Liver (tissue), 9 donors: ENCODE measurements around the gene NFATC2. TPM values are rescaled to one million over a fixed set of nuclear protein-coding genes. Genes with fewer than 3 reads are reported as not detected.

Experiments
- DNase-seq: peaks from one replicate; pipeline ENCODE4 v3.0.0-alpha.2; 2017; ENCODE audit warnings: low spot score
- H3K27ac ChIP-seq, 2 donors: one replicate each; pipeline ENCODE4 v1.7.0; 2013; ENCODE audit warnings: inconsistent platforms in 2 of 2, low read length in 2 of 2, control low read depth in 1 of 2, low read depth in 1 of 2, mild to moderate bottlenecking in 1 of 2
- H3K27me3 ChIP-seq, 4 donors: one replicate each; pipeline versions ENCODE4 v1.6.1 to v1.7.0; 2013; ENCODE audit warnings: low read length in 3 of 4, inconsistent platforms in 1 of 4, mild to moderate bottlenecking in 1 of 4, moderate library complexity in 1 of 4; ENCODE audit not compliant: control insufficient read depth in 4 of 4, insufficient read depth in 4 of 4
- H3K36me3 ChIP-seq, 4 donors: one replicate each; pipeline versions ENCODE4 v1.6.1 to v1.7.0; 2013; ENCODE audit warnings: low read length in 3 of 4, mild to moderate bottlenecking in 3 of 4, low read depth in 1 of 4, moderate library complexity in 1 of 4; ENCODE audit not compliant: control insufficient read depth in 4 of 4, insufficient read depth in 3 of 4
- H3K4me1 ChIP-seq, 4 donors: one replicate each; pipeline versions ENCODE4 v1.6.1 to v1.7.0; 2013; ENCODE audit warnings: low read length in 3 of 4, mild to moderate bottlenecking in 3 of 4, moderate library complexity in 1 of 4; ENCODE audit not compliant: control insufficient read depth in 4 of 4, insufficient read depth in 4 of 4
- H3K4me3 ChIP-seq, 3 donors: one replicate each; pipeline versions ENCODE4 v1.6.1 to v1.7.0; 2013; ENCODE audit warnings: low read length in 3 of 3, control low read depth in 1 of 3, low read depth in 1 of 3, mild to moderate bottlenecking in 1 of 3
- H3K9ac ChIP-seq, 2 donors: one replicate each; pipeline ENCODE4 v1.7.0; 2013; ENCODE audit warnings: low read length in 2 of 2, mild to moderate bottlenecking in 2 of 2, moderate library complexity in 2 of 2, control low read depth in 1 of 2, low read depth in 1 of 2
- H3K9me3 ChIP-seq, 4 donors: one replicate each; pipeline versions ENCODE4 v1.6.1 to v1.7.0; 2013; ENCODE audit warnings: low read length in 3 of 4; ENCODE audit not compliant: control insufficient read depth in 4 of 4
- ATF3 ChIP-seq: IDR thresholded peaks from 2 replicates; pipeline ENCODE4 v1.6.1; 2016; ENCODE audit warnings: antibody characterized with exemption
- CTCF ChIP-seq: fragments of 150-350 bp; IDR thresholded peaks from 2 replicates; pipeline ENCODE4 v1.5.1; 2017; ENCODE audit warnings: improper control_type of control experiment, low read depth, low read length; ENCODE audit not compliant: missing input control
- EGR1 ChIP-seq, 2 donors: IDR thresholded peaks; 2 replicates each; pipeline ENCODE4 v1.6.1; 2016 to 2018; ENCODE audit warnings: antibody characterized with exemption in 2 of 2, low read depth in 2 of 2
- FOXA1 ChIP-seq: IDR thresholded peaks from 2 replicates; pipeline ENCODE4 v1.6.1; 2016; ENCODE audit warnings: antibody characterized with exemption
- FOXA2 ChIP-seq: IDR thresholded peaks from 2 replicates; pipeline ENCODE4 v1.6.1; 2016; ENCODE audit warnings: antibody characterized with exemption
- GABPA ChIP-seq, 2 donors: IDR thresholded peaks in 1 of 2; conservative IDR thresholded peaks in 1 of 2; 2 replicates each; pipeline ENCODE4 v1.6.1; 2016; ENCODE audit warnings: antibody characterized with exemption in 2 of 2, mild to moderate bottlenecking in 1 of 2, moderate library complexity in 1 of 2
- HNF4A ChIP-seq, 2 donors: conservative IDR thresholded peaks; 2 replicates each; pipeline ENCODE4 v1.6.1; 2016; ENCODE audit warnings: antibody characterized with exemption in 2 of 2, mild to moderate bottlenecking in 2 of 2
- HNF4G ChIP-seq: IDR thresholded peaks from 2 replicates; pipeline ENCODE4 v1.6.1; 2016; ENCODE audit warnings: antibody characterized with exemption
- JUND ChIP-seq, 2 donors: IDR thresholded peaks; 2 replicates each; pipeline ENCODE4 v1.6.1; 2016; ENCODE audit warnings: antibody characterized with exemption in 2 of 2
- RAD21 ChIP-seq, 2 donors: IDR thresholded peaks; 2 replicates each; pipeline ENCODE4 v1.6.1; 2016; ENCODE audit warnings: antibody characterized with exemption in 2 of 2, mild to moderate bottlenecking in 2 of 2
- REST ChIP-seq: IDR thresholded peaks from 2 replicates; pipeline ENCODE4 v1.6.1; 2016; ENCODE audit warnings: antibody characterized with exemption, mild to moderate bottlenecking
- RXRA ChIP-seq, 2 donors: IDR thresholded peaks; 2 replicates each; pipeline ENCODE4 v1.6.1; 2017 to 2018; ENCODE audit warnings: antibody characterized with exemption in 2 of 2, mild to moderate bottlenecking in 1 of 2
- SP1 ChIP-seq: IDR thresholded peaks from 2 replicates; pipeline ENCODE4 v1.6.1; 2018; ENCODE audit warnings: antibody characterized with exemption, mild to moderate bottlenecking
- TAF1 ChIP-seq: conservative IDR thresholded peaks from 2 replicates; pipeline ENCODE4 v1.6.1; 2016; ENCODE audit warnings: antibody characterized with exemption, mild to moderate bottlenecking
- YY1 ChIP-seq: IDR thresholded peaks from 2 replicates; pipeline ENCODE4 v1.6.1; 2016; ENCODE audit warnings: antibody characterized with exemption, mild to moderate bottlenecking
- WGBS: extraction: QIAGEN DNeasy Blood & Tissue Kit; methylation state at CpG from one replicate; pipeline ENCODE4 v1.1.7; 2013; 5-methylcytosine and 5-hydroxymethylcytosine counted together
- polyA plus RNA-seq, 2 donors: library from polyadenylated mRNA; stranded (reverse) in 1 of 2; unstranded in 1 of 2; fragments of 200-250 nt in 1 of 2; fragments of >200 nt in 1 of 2; fragmentation: Nextera tagmentation in 1 of 2; extraction: Ambion mirVana in 1 of 2; gene quantifications; one replicate each; pipeline versions ENCODE4 v1.2.1 to v1.2.3, GENCODE V29; 2013 to 2015
- total RNA-seq, 2 donors: library from RNA; depleted of rRNA; stranded (reverse); fragments of >200 nt; gene quantifications; one replicate each; pipeline ENCODE4 v1.2.3, GENCODE V29; 2014
- TF ChIP-seq, protein P1 (sequence below): IDR thresholded peaks from 2 replicates; pipeline ENCODE4 v1.6.1; 2016; ENCODE audit warnings: antibody characterized with exemption
- TF ChIP-seq, protein P2 (sequence below): IDR thresholded peaks from 2 replicates; pipeline ENCODE4 v1.6.1; 2016; ENCODE audit warnings: antibody characterized with exemption
- donor health status: healthy.
- donor health status: healthy.
- donor health status: healthy.
- donor health status: healthy.
- donor health status: healthy.

Gene NFATC2
- total and polyA plus RNA-seq, 4 donors: 1.2 to 6.7 (median 2.6) TPM

DNA sequence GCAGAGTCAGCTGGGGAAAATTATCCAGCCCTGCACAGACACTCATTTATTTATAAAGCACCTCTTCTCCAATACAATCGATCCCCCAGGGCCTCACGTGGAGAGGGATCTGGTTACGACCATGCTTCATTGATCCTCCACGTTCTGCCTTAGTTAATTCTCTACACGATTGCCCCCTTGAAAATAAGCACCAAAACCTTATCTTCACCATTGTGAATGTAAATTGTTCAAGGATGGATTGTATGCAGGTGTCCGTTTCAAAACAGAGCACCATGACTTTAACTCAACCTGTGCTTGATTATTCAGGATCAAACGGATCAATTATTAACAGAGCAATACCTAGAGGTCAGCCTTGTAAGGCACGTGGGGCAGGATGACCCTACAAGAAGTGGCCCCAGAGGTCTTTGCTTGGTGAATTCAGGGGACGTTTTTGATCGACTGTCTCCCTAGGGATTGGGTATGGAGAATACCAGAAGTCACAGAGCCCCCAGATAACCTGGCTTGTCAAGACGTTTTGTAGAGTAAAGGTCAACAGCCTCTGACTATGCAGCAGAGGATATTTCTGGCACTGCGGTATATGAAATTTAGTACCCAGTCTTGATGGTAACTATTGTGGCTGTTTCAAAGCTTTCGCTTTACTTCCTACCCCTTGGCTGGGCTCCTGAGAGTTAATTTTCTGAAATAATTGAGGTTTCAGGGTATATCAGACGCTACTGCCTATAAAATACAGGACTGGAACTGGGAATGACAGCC is 112.1 kb downstream of the NFATC2 start:
- Histone ChIP-seq H3K27me3 (no peaks in the 10 kb centered on the region), H3K36me3 (peaks cover 0 to 28% (median 11%) of the 10 kb centered on the region in 4 donors), H3K4me1 (peaks cover 4 to 43% (median 28%) of the 10 kb centered on the region in 4 donors), H3K9me3 (no peaks in the 10 kb centered on the region), H3K4me3 (no peak overlapping the region), H3K27ac (no peak overlapping the region), H3K9ac (no peak overlapping the region)
- 40% methylated on average over 14 of the region's 14 CpGs for WGBS
- DNase-seq: no peak
- TF ChIP-seq RAD21 (IDR thresholded peaks at IDR 0.05): peak in 1 of 2 donors; percentile 23
- peak in 1 of 2 donors; percentile 19 for TF ChIP-seq JUND (IDR thresholded peaks at IDR 0.05)
- TF ChIP-seq REST: no peak
- peak; percentile 77 for TF ChIP-seq SP1
- peak; percentile 15 for TF ChIP-seq YY1
- peak; percentile 39 for TF ChIP-seq FOXA2
- peak; percentile 89 to 92 for TF ChIP-seq RXRA (IDR thresholded peaks at IDR 0.05)
- TF ChIP-seq EGR1 (IDR thresholded peaks at IDR 0.05; ENCODE audit: low read depth in 2 of 2): peak in 1 of 2 donors; percentile 37
- no peak for TF ChIP-seq ATF3
- no peak for TF ChIP-seq FOXA1
- peak; percentile 30 to 40 for TF ChIP-seq HNF4A (conservative IDR thresholded peaks at IDR 0.05)
- TF ChIP-seq, protein P1, sequence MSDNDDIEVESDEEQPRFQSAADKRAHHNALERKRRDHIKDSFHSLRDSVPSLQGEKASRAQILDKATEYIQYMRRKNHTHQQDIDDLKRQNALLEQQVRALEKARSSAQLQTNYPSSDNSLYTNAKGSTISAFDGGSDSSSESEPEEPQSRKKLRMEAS: peak; percentile 63
- no peak for TF ChIP-seq TAF1

- no peak for DNase-seq
- 84% methylated on average over 10 of the region's 10 CpGs for WGBS
Observed at GRCh38 chr20:51429696-51430095, 112.8 kb downstream of the NFATC2 start.

DNA sequence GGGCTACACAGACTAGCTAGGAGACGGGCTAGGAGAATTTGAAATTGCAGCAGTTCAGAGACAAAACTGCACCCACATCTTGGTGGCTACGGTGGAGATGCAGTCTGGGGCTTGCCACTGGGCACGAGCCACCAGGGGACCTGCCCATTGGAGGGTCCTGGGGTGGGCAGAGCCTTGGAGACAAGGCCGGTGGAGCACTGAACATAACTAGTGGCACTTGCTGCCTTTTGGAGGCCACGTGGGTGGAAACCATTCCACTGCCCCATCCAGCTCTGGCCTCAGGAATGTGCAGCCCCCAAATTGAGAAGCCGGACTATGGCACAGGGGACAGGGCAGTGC is 113.4 kb downstream of the NFATC2 start:
- no peak for TF ChIP-seq SP1
- no peak for TF ChIP-seq HNF4A (conservative IDR thresholded peaks at IDR 0.05)
- TF ChIP-seq, protein P2, sequence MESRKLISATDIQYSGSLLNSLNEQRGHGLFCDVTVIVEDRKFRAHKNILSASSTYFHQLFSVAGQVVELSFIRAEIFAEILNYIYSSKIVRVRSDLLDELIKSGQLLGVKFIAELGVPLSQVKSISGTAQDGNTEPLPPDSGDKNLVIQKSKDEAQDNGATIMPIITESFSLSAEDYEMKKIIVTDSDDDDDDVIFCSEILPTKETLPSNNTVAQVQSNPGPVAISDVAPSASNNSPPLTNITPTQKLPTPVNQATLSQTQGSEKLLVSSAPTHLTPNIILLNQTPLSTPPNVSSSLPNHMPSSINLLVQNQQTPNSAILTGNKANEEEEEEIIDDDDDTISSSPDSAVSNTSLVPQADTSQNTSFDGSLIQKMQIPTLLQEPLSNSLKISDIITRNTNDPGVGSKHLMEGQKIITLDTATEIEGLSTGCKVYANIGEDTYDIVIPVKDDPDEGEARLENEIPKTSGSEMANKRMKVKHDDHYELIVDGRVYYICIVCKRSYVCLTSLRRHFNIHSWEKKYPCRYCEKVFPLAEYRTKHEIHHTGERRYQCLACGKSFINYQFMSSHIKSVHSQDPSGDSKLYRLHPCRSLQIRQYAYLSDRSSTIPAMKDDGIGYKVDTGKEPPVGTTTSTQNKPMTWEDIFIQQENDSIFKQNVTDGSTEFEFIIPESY: no peak
- TF ChIP-seq TAF1: no peak
- TF ChIP-seq JUND (IDR thresholded peaks at IDR 0.05): no peak
- no peak for TF ChIP-seq FOXA2
- TF ChIP-seq ATF3: no peak
- TF ChIP-seq RXRA (IDR thresholded peaks at IDR 0.05): no peak
- TF ChIP-seq CTCF: no peak
- TF ChIP-seq GABPA (IDR thresholded peaks at IDR 0.05 in 1 of 2, conservative IDR thresholded peaks at IDR 0.05 in 1 of 2): no peak
- Histone ChIP-seq H3K4me1 (peaks cover 4 to 43% (median 28%) of the 10 kb centered on the region in 4 donors), H3K9me3 (no peaks in the 10 kb centered on the region), H3K4me3 (no peak overlapping the region), H3K27ac (no peak overlapping the region), H3K36me3 (peaks cover 0 to 18% (median 6%) of the 10 kb centered on the region in 4 donors), H3K27me3 (no peaks in the 10 kb centered on the region), H3K9ac (no peak overlapping the region)
- 95% methylated on average over 6 of the region's 6 CpGs for WGBS
- no peak for DNase-seq

More at GRCh38 chr20:51429696-51430095, 112.8 kb downstream of the NFATC2 start:
- no peaks in the 10 kb centered on the region for H3K27me3 ChIP-seq
- no peak overlapping the region for H3K4me3 ChIP-seq
- H3K27ac ChIP-seq: no peak overlapping the region
- peaks cover 0 to 21% (median 8%) of the 10 kb centered on the region in 4 donors for H3K36me3 ChIP-seq
- H3K9ac ChIP-seq: no peak overlapping the region
- TF ChIP-seq HNF4A (conservative IDR thresholded peaks at IDR 0.05) (no peak), RAD21 (IDR thresholded peaks at IDR 0.05) (no peak), YY1 (no peak), HNF4G (no peak), JUND (IDR thresholded peaks at IDR 0.05) (no peak), FOXA1 (no peak)
- peaks cover 4 to 43% (median 28%) of the 10 kb centered on the region in 4 donors for H3K4me1 ChIP-seq
- no peaks in the 10 kb centered on the region for H3K9me3 ChIP-seq
